GM18498 (cell line): ENCODE results near the gene DOCK8.

ENCODE experiments used
- ATAC-seq: cut with Tn5 transposase; IDR thresholded peaks from one replicate; pipeline ENCODE4 v1.9.1; 2021; ENCODE audit warnings: mild to moderate bottlenecking, moderate library complexity; ENCODE audit not compliant: unreplicated experiment

The DOCK8 gene

GRCh38 chr9:304519-305185, 90.0 kb downstream of the DOCK8 start:
- ATAC-seq = no peak

- ATAC-seq = no peak
These were observed 92.2 kb downstream of the DOCK8 start for GRCh38 chr9:306907-307306.

GRCh38 chr9:311841-312240, 97.2 kb downstream of the DOCK8 start:
- no peak for ATAC-seq

GRCh38 chr9:312596-313320, 98.1 kb downstream of the DOCK8 start:
- ATAC-seq = no peak

- no peak for ATAC-seq
These were observed 101.8 kb downstream of the DOCK8 start for GRCh38 chr9:316382-316965.

- ATAC-seq = no peak
These were observed 104.0 kb downstream of the DOCK8 start for GRCh38 chr9:318646-319045.

- no peak for ATAC-seq
These were observed 110.3 kb downstream of the DOCK8 start for GRCh38 chr9:324971-325370.

- no peak for ATAC-seq
These were observed 112.0 kb downstream of the DOCK8 start for GRCh38 chr9:326667-327066.

- no peak for ATAC-seq
These were observed 113.8 kb downstream of the DOCK8 start for GRCh38 chr9:328453-328852.

- ATAC-seq = no peak
These were observed 116.5 kb downstream of the DOCK8 start for GRCh38 chr9:331197-331596.

GRCh38 chr9:335373-335772, 120.7 kb downstream of the DOCK8 start:
- no peak for ATAC-seq

- ATAC-seq = no peak
These were observed 121.4 kb downstream of the DOCK8 start for GRCh38 chr9:336039-336438.

- no peak for ATAC-seq
These were observed 123.9 kb downstream of the DOCK8 start for GRCh38 chr9:338602-339001.

- ATAC-seq = no peak
These were observed 127.2 kb downstream of the DOCK8 start for GRCh38 chr9:341634-342421.

- ATAC-seq = no peak
These were observed 129.1 kb downstream of the DOCK8 start for GRCh38 chr9:343773-344172.

- ATAC-seq = no peak
These were observed 131.5 kb downstream of the DOCK8 start for GRCh38 chr9:346111-346571.

GRCh38 chr9:347667-348292, 133.1 kb downstream of the DOCK8 start:
- no peak for ATAC-seq

GRCh38 chr9:350384-350783, 135.7 kb downstream of the DOCK8 start:
- no peak for ATAC-seq

- ATAC-seq = no peak
These were observed 137.3 kb downstream of the DOCK8 start for GRCh38 chr9:351916-352315.

- ATAC-seq = no peak
These were observed 138.4 kb downstream of the DOCK8 start for GRCh38 chr9:353077-353476.

GRCh38 chr9:354453-354852, 139.8 kb downstream of the DOCK8 start:
- no peak for ATAC-seq
